Endothelial cell of umbilical vein (primary cell): ENCODE measurements around the gene IL36B. TPM values are rescaled to one million over a fixed set of nuclear protein-coding genes. Genes with fewer than 3 reads are reported as not detected.

ENCODE experiments used
- BruUV-seq: library from RNA; stranded (reverse); fragments of 400-500 nt; replicated peaks from 2 replicates; lab custom pipeline; 2021; lab: Mats Ljungman, UMichigan
- CTCF ChIA-PET: fragments of 300-600, 350-600 bp; sonication (Branson Sonifier 250); formaldehyde crosslinking; loops from one replicate; lab custom pipeline; 2021; ENCODE audit warnings: antibody characterized with exemption, inconsistent platforms; lab: Charles Lee
- POLR2A ChIA-PET: fragments of 300-600, 350-600 bp; sonication (Branson Sonifier 250); formaldehyde crosslinking; loops from one replicate; lab custom pipeline; 2021; ENCODE audit warnings: antibody characterized with exemption, inconsistent platforms; lab: Charles Lee
- DNase-seq: peaks from one replicate; pipeline ENCODE4 v3.0.0-alpha.2; 2011; ENCODE audit warnings: low read depth, low spot score
- FAIRE-seq: peaks from 2 replicates; lab custom pipeline; 2011; peaks lifted over from hg19 to GRCh38; lab: Jason Lieb, UNC
- H2AFZ ChIP-seq: 2 replicates; pipeline ENCODE4 v1.6.0; 2012; ENCODE audit warnings: low read depth, low read length, control low read depth, inconsistent platforms
- H3K27ac ChIP-seq: 2 replicates; pipeline ENCODE4 v1.5.1; 2011; ENCODE audit warnings: low read depth, mild to moderate bottlenecking, control low read depth, low read length, moderate library complexity; ENCODE audit not compliant: insufficient read depth
- H3K27me3 ChIP-seq, 2 experiments: 2 replicates each; pipeline versions ENCODE4 v1.6.0 to v1.6.1; 2011; ENCODE audit warnings: low read length in 2 of 2, mixed read lengths in 1 of 2; ENCODE audit not compliant: control insufficient read depth in 2 of 2, insufficient read depth in 2 of 2
- H3K36me3 ChIP-seq, 2 experiments: 2 replicates in 1 of 2; 3 replicates in 1 of 2; pipeline ENCODE4 v1.5.1; 2011; ENCODE audit warnings: low read length in 2 of 2, mild to moderate bottlenecking in 1 of 2, moderate library complexity in 1 of 2; ENCODE audit not compliant: control insufficient read depth in 2 of 2, insufficient read depth in 2 of 2; ENCODE audit errors: extremely low read depth in 1 of 2
- H3K4me1 ChIP-seq: 3 replicates; pipeline ENCODE4 v1.5.1; 2011; ENCODE audit warnings: mild to moderate bottlenecking, low read length; ENCODE audit not compliant: control insufficient read depth, insufficient read depth; ENCODE audit errors: extremely low read depth
- H3K4me2 ChIP-seq: 2 replicates; pipeline ENCODE4 v1.6.1; 2011; ENCODE audit warnings: low read length, control low read depth, mixed read lengths; ENCODE audit not compliant: insufficient read depth
- H3K4me3 ChIP-seq, 3 experiments: fragments of 200-600 bp in 1 of 3; sonication (generic), shearing (Covaris generic) in 1 of 3; replicated peaks in 1 of 3; 2 replicates each; pipeline ENCODE4 v1.5.1; 2011 to 2016; ENCODE audit warnings: control low read depth in 3 of 3, low read length in 3 of 3, mild to moderate bottlenecking in 2 of 3, inconsistent platforms in 1 of 3, low read depth in 1 of 3, moderate library complexity in 1 of 3; ENCODE audit not compliant: insufficient read depth in 1 of 3
- H3K79me2 ChIP-seq: 2 replicates; pipeline ENCODE4 v1.6.0; 2012; ENCODE audit warnings: low read length, inconsistent platforms; ENCODE audit not compliant: control insufficient read depth, insufficient read depth
- H3K9ac ChIP-seq: replicated peaks from 2 replicates; pipeline ENCODE3; 2011; ENCODE audit warnings: low read length, control low read depth; ENCODE audit not compliant: insufficient read depth; ENCODE audit errors: extremely low read depth
- H3K9me1 ChIP-seq: replicated peaks from 3 replicates; pipeline ENCODE4 v1.6.0; 2011; ENCODE audit warnings: mild to moderate bottlenecking, low read length; ENCODE audit not compliant: control insufficient read depth, insufficient read depth; ENCODE audit errors: extremely low read depth
- H3K9me3 ChIP-seq: replicated peaks from 2 replicates; pipeline ENCODE4 v1.5.1; 2012; ENCODE audit warnings: low read length, inconsistent platforms; ENCODE audit not compliant: control insufficient read depth, insufficient read depth
- H4K20me1 ChIP-seq: replicated peaks from 2 replicates; pipeline ENCODE3; 2011; ENCODE audit warnings: mild to moderate bottlenecking, low read length; ENCODE audit not compliant: control insufficient read depth, insufficient read depth; ENCODE audit errors: extremely low read depth
- CTCF ChIP-seq, 2 donors: IDR thresholded peaks; 1 replicate in 1 of 2; 2 replicates in 1 of 2; pipeline ENCODE4 v1.5.1; 2011; ENCODE audit warnings: low read length in 2 of 2, mild to moderate bottlenecking in 2 of 2, moderate library complexity in 2 of 2, control low read depth in 1 of 2, inconsistent platforms in 1 of 2, low read depth in 1 of 2; ENCODE audit not compliant: insufficient read depth in 1 of 2; ENCODE audit errors: extremely low read depth in 1 of 2
- EZH2 ChIP-seq: IDR thresholded peaks from 2 replicates; pipeline ENCODE4 v1.6.1; 2012; ENCODE audit warnings: borderline replicate concordance, low read depth, mild to moderate bottlenecking, moderate library complexity, low read length, inconsistent platforms; ENCODE audit not compliant: severe bottlenecking
- FOS ChIP-seq: IDR thresholded peaks from 2 replicates; pipeline ENCODE4 v1.6.1; 2011; ENCODE audit warnings: mild to moderate bottlenecking, low read length, moderate library complexity, borderline replicate concordance; ENCODE audit not compliant: insufficient read depth
- GATA2 ChIP-seq: IDR thresholded peaks from 2 replicates; pipeline ENCODE4 v1.7.0; 2011; ENCODE audit warnings: low read depth, mild to moderate bottlenecking, moderate library complexity, mixed read lengths, low read length; ENCODE audit not compliant: insufficient read length, insufficient read depth
- JUN ChIP-seq: IDR thresholded peaks from 2 replicates; pipeline ENCODE4 v1.6.1; 2011; ENCODE audit warnings: borderline replicate concordance, low read depth; ENCODE audit not compliant: insufficient read length, insufficient read depth
- MAX ChIP-seq: IDR thresholded peaks from 2 replicates; pipeline ENCODE4 v1.6.1; 2011; ENCODE audit not compliant: insufficient read depth, insufficient read length
- MYC ChIP-seq: IDR thresholded peaks from one replicate; pipeline ENCODE4 v1.6.1; 2011; ENCODE audit warnings: mild to moderate bottlenecking, low read depth, low read length
- POLR2A ChIP-seq: IDR thresholded peaks from 2 replicates; pipeline ENCODE4 v1.6.1; 2012; ENCODE audit warnings: low read depth, mild to moderate bottlenecking, control low read depth, low read length
- POLR2AphosphoS5 ChIP-seq: IDR thresholded peaks from 2 replicates; pipeline ENCODE4 v1.6.1; 2012; ENCODE audit warnings: low read depth, mild to moderate bottlenecking, control low read depth, low read length, moderate library complexity; ENCODE audit not compliant: insufficient read depth
- dilution Hi-C: fragments of 300-500 bp; cut with MboI; formaldehyde crosslinking; loops from one replicate; pipeline ENCODE4 v1.15.0; 2019; ENCODE audit warnings: low sequenced_read_pairs; ENCODE audit not compliant: extremely low pct_ligation_motif_present
- intact Hi-C: fragments of 100-400 bp; cut with micrococcal nuclease; formaldehyde crosslinking; loops from one replicate; pipeline ENCODE4 v1.10.0; 2022
- polyA plus RNA-seq, 4 experiments: library from polyadenylated mRNA; depleted of rRNA in 3 of 4; stranded (reverse) in 3 of 4; unstranded in 1 of 4; fragments of >200 nt; gene quantifications; 2 replicates each; pipeline versions ENCODE4 v1.2.1 to v1.2.3, GENCODE V29; 2011 to 2012; ENCODE audit warnings: missing spikeins in 1 of 4
- total RNA-seq: library from RNA; stranded (reverse); gene quantifications from 2 replicates; pipeline ENCODE4 v1.2.3, GENCODE V29; 2021

IL36B gene
- total and polyA plus RNA-seq, 2 donors (not counting 3 experiments of a cell fraction or from before 2014, with no cell fraction given) = not detected

- Histone ChIP-seq H3K4me3 (no peak within 1 kb of the TSS), H3K27ac (no peak within 1 kb of the TSS), H3K9ac (no peak within 1 kb of the TSS), H3K79me2 (no peaks in the 10 kb centered on the region), H3K27me3 (peaks cover 0 to under 1% of the 10 kb centered on the region in 2 experiments), H3K36me3 (no peaks in the 10 kb centered on the region), H3K9me3 (no peaks in the 10 kb centered on the region), H2AFZ (no peak within 1 kb of the TSS), H3K4me2 (no peak within 1 kb of the TSS), H3K9me1 (no peaks in the 10 kb centered on the region), H3K4me1 (no peaks in the 10 kb centered on the region), H4K20me1 (no peaks in the 10 kb centered on the region)
- intact Hi-C loops = no loop called here
- CTCF ChIA-PET = no interaction called here
- dilution Hi-C loops = no loop called here
- no TSS peak for BruUV-seq
- POLR2A ChIA-PET = no interaction called here
- DNase-seq (no peak), FAIRE-seq (no peak)
- TF ChIP-seq POLR2AphosphoS5 (no peak), POLR2A (no peak), FOS (no peak), CTCF (IDR thresholded peaks at IDR 0.05; ENCODE audit: extremely low read depth in 1 of 2, insufficient read depth in 1 of 2, low read depth in 1 of 2, low read length in 2 of 2) (no peak), MYC (no peak), JUN (no peak)
These were observed 47.6 kb downstream of the IL36B start, which contains the start of gene IL36A for GRCh38 chr2:113005030-113005509. TSS of gene IL36A (plus strand) at chr2:113005459. CDS start at chr2:113005872, 413 bp downstream.

GRCh38 chr2:113002677-113003076 is 50.0 kb downstream of the IL36B start:
- H3K9me1 ChIP-seq = no peaks in the 10 kb centered on the region
- H3K36me3 ChIP-seq = no peaks in the 10 kb centered on the region
- no peaks in the 10 kb centered on the region for H3K27me3 ChIP-seq
- DNase-seq = no peak
- dilution Hi-C loops (no loop called here), intact Hi-C loops (no loop called here)
- FAIRE-seq = no peak
- H3K4me2 ChIP-seq = no peak overlapping the region
- H3K9ac ChIP-seq = no peak overlapping the region
- H3K4me1 ChIP-seq = no peaks in the 10 kb centered on the region
- no peaks in the 10 kb centered on the region for H4K20me1 ChIP-seq
- ChIA-PET POLR2A (no interaction called here), CTCF (no interaction called here)
- no TSS peak for BruUV-seq
- no peak for TF ChIP-seq CTCF (IDR thresholded peaks at IDR 0.05; ENCODE audit: extremely low read depth in 1 of 2, insufficient read depth in 1 of 2, low read depth in 1 of 2, low read length in 2 of 2)
- TF ChIP-seq MYC = no peak
- no peak for TF ChIP-seq JUN
- TF ChIP-seq POLR2AphosphoS5 = no peak
- TF ChIP-seq POLR2A = no peak
- no peak for TF ChIP-seq GATA2
- TF ChIP-seq FOS = no peak
- TF ChIP-seq MAX = no peak
- no peak for TF ChIP-seq EZH2
- no peak overlapping the region for H2AFZ ChIP-seq
- H3K27ac ChIP-seq = no peak overlapping the region
- peaks cover 2% of the 10 kb centered on the region for H3K9me3 ChIP-seq
- no peak overlapping the region for H3K4me3 ChIP-seq
- no peaks in the 10 kb centered on the region for H3K79me2 ChIP-seq
